H1 (cell line): Measurements from ENCODE around the gene LARP4B. TPM values are rescaled to one million over a fixed set of nuclear protein-coding genes. Genes with fewer than 3 reads are reported as not detected.

Source experiments
- CTCF ChIA-PET: fragments of 300-600 bp; sonication (Branson Sonifier 250); formaldehyde crosslinking; loops from one replicate; lab custom pipeline; 2021; ENCODE audit not compliant: partially characterized antibody; lab: Charles Lee
- POLR2A ChIA-PET: fragments of 300-600 bp; sonication (Branson Sonifier 250); formaldehyde crosslinking; loops from one replicate; lab custom pipeline; 2021; ENCODE audit warnings: inconsistent platforms; ENCODE audit not compliant: partially characterized antibody; lab: Charles Lee
- DNase-seq, 2 experiments: peaks; one replicate each; pipeline versions ENCODE4 v3.0.0 to v3.0.0-alpha.2; 2010 to 2022; ENCODE audit warnings: low spot score in 2 of 2, low read depth in 1 of 2, mixed read lengths in 1 of 2
- FAIRE-seq: peaks from 2 replicates; lab custom pipeline; 2011; peaks lifted over from hg19 to GRCh38; lab: Jason Lieb, UNC
- H2AFZ ChIP-seq: 2 replicates; pipeline ENCODE4 v1.8.1; 2012; ENCODE audit warnings: low read length, inconsistent platforms
- H2AK5ac ChIP-seq: 2 replicates; pipeline ENCODE4 v1.6.1; 2013; ENCODE audit warnings: low read depth, low read length
- H2BK120ac ChIP-seq: replicated peaks from 2 replicates; pipeline ENCODE3; 2013; ENCODE audit warnings: low read depth, low read length, inconsistent platforms
- H2BK12ac ChIP-seq: 2 replicates; pipeline ENCODE4 v1.6.1; 2013; ENCODE audit warnings: low read depth, low read length
- H2BK15ac ChIP-seq: 2 replicates; pipeline ENCODE4 v1.6.1; 2013; ENCODE audit warnings: low read length
- H2BK20ac ChIP-seq: 2 replicates; pipeline ENCODE4 v1.6.1; 2013; ENCODE audit warnings: low read length
- H2BK5ac ChIP-seq: 2 replicates; pipeline ENCODE4 v1.6.1; 2013; ENCODE audit warnings: low read depth, low read length
- H3K14ac ChIP-seq: 2 replicates; pipeline ENCODE4 v1.6.1; 2013; ENCODE audit warnings: inconsistent platforms; ENCODE audit not compliant: insufficient read length
- H3K18ac ChIP-seq: 2 replicates; pipeline ENCODE4 v1.6.1; 2013; ENCODE audit warnings: low read length; ENCODE audit errors: extremely low read depth
- H3K23ac ChIP-seq: 2 replicates; pipeline ENCODE4 v1.6.1; 2013; ENCODE audit warnings: inconsistent platforms; ENCODE audit not compliant: insufficient read length
- H3K23me2 ChIP-seq: 2 replicates; pipeline ENCODE4 v1.6.1; 2013; ENCODE audit warnings: low read depth, low read length
- H3K27ac ChIP-seq: 2 replicates; pipeline ENCODE4 v1.6.1; 2011; ENCODE audit warnings: low read depth, low read length, inconsistent platforms
- H3K27me3 ChIP-seq, 4 experiments: replicated peaks in 1 of 4; 1 replicate in 1 of 4; 2 replicates in 3 of 4; pipeline versions ENCODE4 v1.6.1 to v1.8.1; 2011 to 2013; ENCODE audit warnings: low read length in 3 of 4, mild to moderate bottlenecking in 3 of 4, inconsistent platforms in 2 of 4, mixed read lengths in 2 of 4, moderate library complexity in 1 of 4; ENCODE audit not compliant: control insufficient read depth in 3 of 4, insufficient read depth in 3 of 4; ENCODE audit errors: extremely low read depth in 1 of 4
- H3K36me3 ChIP-seq, 4 experiments: 2 replicates each; pipeline versions ENCODE4 v1.6.1 to v1.8.1; 2011 to 2013; ENCODE audit warnings: mild to moderate bottlenecking in 4 of 4, low read length in 3 of 4, moderate library complexity in 2 of 4, control low read depth in 1 of 4, inconsistent platforms in 1 of 4; ENCODE audit not compliant: insufficient read depth in 4 of 4, control insufficient read depth in 2 of 4
- H3K4ac ChIP-seq: replicated peaks from 2 replicates; pipeline ENCODE3; 2013; ENCODE audit warnings: low read length, low read depth, mixed read lengths, inconsistent platforms; ENCODE audit not compliant: insufficient read length
- H3K4me1 ChIP-seq, 4 experiments: replicated peaks in 1 of 4; 1 replicate in 1 of 4; 2 replicates in 3 of 4; pipeline versions ENCODE4 v1.6.1 to v1.8.1; 2011 to 2013; ENCODE audit warnings: low read length in 3 of 4, inconsistent platforms in 2 of 4, mixed read lengths in 1 of 4; ENCODE audit not compliant: insufficient read depth in 4 of 4, control insufficient read depth in 3 of 4
- H3K4me2 ChIP-seq, 2 experiments: 2 replicates each; pipeline versions ENCODE4 v1.6.1 to v1.8.1; 2011 to 2013; ENCODE audit warnings: low read depth in 2 of 2, low read length in 2 of 2, control low read depth in 1 of 2, inconsistent platforms in 1 of 2, mild to moderate bottlenecking in 1 of 2; ENCODE audit not compliant: insufficient read depth in 1 of 2
- H3K4me3 ChIP-seq, 4 experiments: fragments of 200-600, 300-600 bp in 1 of 4; sonication (generic), shearing (Covaris generic), sonication (Bioruptor Twin) in 1 of 4; 2 replicates each; pipeline versions ENCODE4 v1.5.1 to v1.8.1; 2011 to 2016; ENCODE audit warnings: low read length in 4 of 4, low read depth in 3 of 4, control low read depth in 2 of 4, inconsistent platforms in 2 of 4, mild to moderate bottlenecking in 2 of 4, mixed read lengths in 1 of 4, moderate library complexity in 1 of 4; ENCODE audit not compliant: insufficient read depth in 2 of 4; ENCODE audit errors: extremely low read depth in 1 of 4
- H3K56ac ChIP-seq: replicated peaks from 2 replicates; pipeline ENCODE3; 2013; ENCODE audit warnings: low read depth, mild to moderate bottlenecking, mixed read lengths, low read length, inconsistent platforms; ENCODE audit not compliant: insufficient read length
- H3K79me1 ChIP-seq: 2 replicates; pipeline ENCODE4 v1.6.1; 2013; ENCODE audit warnings: low read depth, low read length, control low read depth
- H3K79me2 ChIP-seq, 2 experiments: 2 replicates each; pipeline versions ENCODE4 v1.6.1 to v1.8.1; 2012 to 2013; ENCODE audit warnings: low read length in 2 of 2, mild to moderate bottlenecking in 2 of 2, inconsistent platforms in 1 of 2; ENCODE audit not compliant: insufficient read depth in 2 of 2, control insufficient read depth in 1 of 2
- H3K9ac ChIP-seq, 4 experiments: replicated peaks in 1 of 4; 1 replicate in 1 of 4; 2 replicates in 3 of 4; pipeline versions ENCODE4 v1.6.1 to v1.8.1; 2011 to 2013; ENCODE audit warnings: low read depth in 3 of 4, low read length in 3 of 4, control low read depth in 2 of 4, mild to moderate bottlenecking in 2 of 4, moderate library complexity in 2 of 4, inconsistent platforms in 1 of 4; ENCODE audit errors: extremely low read depth in 1 of 4
- H3K9me3 ChIP-seq, 2 experiments: 2 replicates each; pipeline versions ENCODE4 v1.6.1 to v1.8.1; 2012 to 2013; ENCODE audit warnings: mild to moderate bottlenecking in 2 of 2, moderate library complexity in 2 of 2, control low read depth in 1 of 2, inconsistent platforms in 1 of 2, low read depth in 1 of 2, low read length in 1 of 2, mixed read lengths in 1 of 2; ENCODE audit not compliant: insufficient read depth in 2 of 2
- H4K20me1 ChIP-seq, 2 experiments: replicated peaks in 1 of 2; 2 replicates each; pipeline versions ENCODE3 to v1.8.1; 2011 to 2013; ENCODE audit warnings: inconsistent platforms in 2 of 2, low read length in 2 of 2, mild to moderate bottlenecking in 1 of 2; ENCODE audit not compliant: insufficient read depth in 2 of 2, control insufficient read depth in 1 of 2
- H4K5ac ChIP-seq: 2 replicates; pipeline ENCODE4 v1.6.1; 2013; ENCODE audit warnings: low read length, low read depth, mixed read lengths, inconsistent platforms; ENCODE audit not compliant: insufficient read length
- H4K8ac ChIP-seq: 2 replicates; pipeline ENCODE4 v1.8.0; 2013; ENCODE audit warnings: mild to moderate bottlenecking, moderate library complexity, low read length, inconsistent platforms; ENCODE audit not compliant: insufficient read depth; ENCODE audit errors: extremely low read depth
- H4K91ac ChIP-seq: replicated peaks from 2 replicates; pipeline ENCODE3; 2013; ENCODE audit warnings: low read length, mixed read lengths, inconsistent platforms; ENCODE audit not compliant: insufficient read length
- ASH2L ChIP-seq: fragments of 200-600, 300-600 bp; sonication (generic); IDR thresholded peaks from one replicate; pipeline ENCODE4 v1.7.1; 2017; ENCODE audit warnings: low read length
- CTBP2 ChIP-seq: IDR thresholded peaks from 2 replicates; pipeline ENCODE4 v1.7.0; 2011; ENCODE audit warnings: borderline replicate concordance, mild to moderate bottlenecking, moderate library complexity, mixed read lengths, low read length; ENCODE audit not compliant: insufficient read depth, insufficient read length
- EP300 ChIP-seq, 2 experiments: IDR thresholded peaks; 1 replicate in 1 of 2; 2 replicates in 1 of 2; pipeline ENCODE4 v1.6.1; 2011 to 2012; ENCODE audit warnings: low read depth in 2 of 2, low read length in 2 of 2, mild to moderate bottlenecking in 2 of 2, borderline replicate concordance in 1 of 2, inconsistent platforms in 1 of 2, moderate library complexity in 1 of 2
- EZH2 ChIP-seq: fragments of 200-600 bp; sonication (generic); IDR thresholded peaks from 2 replicates; pipeline ENCODE4 v1.7.1; 2012; ENCODE audit warnings: low read depth, mild to moderate bottlenecking, moderate library complexity, low read length, inconsistent platforms; ENCODE audit not compliant: severe bottlenecking
- HDAC2 ChIP-seq, 2 experiments: fragments of 300-600 bp in 1 of 2; sonication (generic) in 1 of 2; IDR thresholded peaks; 2 replicates each; pipeline ENCODE4 v1.6.1; 2011 to 2012; ENCODE audit warnings: low read depth in 2 of 2, low read length in 2 of 2, mild to moderate bottlenecking in 2 of 2, moderate library complexity in 2 of 2, borderline replicate concordance in 1 of 2, inconsistent platforms in 1 of 2
- KDM1A ChIP-seq: fragments of 200-600, 300-600 bp; sonication (generic); IDR thresholded peaks from 2 replicates; pipeline ENCODE4 v1.7.1; 2016; ENCODE audit warnings: mild to moderate bottlenecking, low read length, borderline replicate concordance
- KDM5A ChIP-seq: fragments of 200-600 bp; IDR thresholded peaks from 2 replicates; pipeline ENCODE4 v1.7.1; 2012; ENCODE audit warnings: mild to moderate bottlenecking, low read length, inconsistent platforms, mixed read lengths
- MAX ChIP-seq: IDR thresholded peaks from 2 replicates; pipeline ENCODE4 v1.6.1; 2012; ENCODE audit warnings: inconsistent platforms
- RXRA ChIP-seq: IDR thresholded peaks from 2 replicates; pipeline ENCODE4 v1.6.1; 2011; ENCODE audit warnings: low read depth, mild to moderate bottlenecking, low read length, moderate library complexity; ENCODE audit not compliant: insufficient read depth
- SAP30 ChIP-seq: fragments of 300-600 bp; sonication (generic); IDR thresholded peaks from 2 replicates; pipeline ENCODE4 v1.7.1; 2012; ENCODE audit warnings: low read length, moderate library complexity, mild to moderate bottlenecking, inconsistent platforms; ENCODE audit not compliant: insufficient read depth, insufficient replicate concordance
- SUZ12 ChIP-seq: fragments of 200-600 bp; sonication (generic); IDR thresholded peaks from 2 replicates; pipeline ENCODE4 v1.6.1; 2012; ENCODE audit warnings: mild to moderate bottlenecking, inconsistent platforms, low read length, moderate library complexity, mixed read lengths
- TEAD4 ChIP-seq: IDR thresholded peaks from 2 replicates; pipeline ENCODE4 v1.6.1; 2012; ENCODE audit warnings: low read depth, low read length, inconsistent platforms, mixed read lengths
- WGBS, 2 experiments: shearing (Covaris generic) in 1 of 2; methylation state at CpG; one replicate each; pipeline versions ENCODE4 v1.1.6 to v1.1.7; 2013 to 2015; ENCODE audit warnings: low lambda C conversion rate in 2 of 2, mixed read lengths in 2 of 2, inconsistent platforms in 1 of 2, low coverage in 1 of 2, missing lambda C conversion rate in 1 of 2; ENCODE audit not compliant: insufficient replicate concordance in 2 of 2, insufficient coverage in 1 of 2, insufficient read length in 1 of 2; ENCODE audit errors: extremely low coverage in 1 of 2, missing lambda C conversion rate in 1 of 2; 5-methylcytosine and 5-hydroxymethylcytosine counted together
- polyA plus RNA-seq, 7 experiments: library from polyadenylated mRNA; depleted of rRNA in 3 of 7; stranded (reverse) in 5 of 7; unstranded in 2 of 7; fragments of >200 nt in 5 of 7; fragments of 200-250 nt in 2 of 7; gene quantifications; 1 replicate in 5 of 7; 2 replicates in 1 of 7; 4 replicates in 1 of 7; pipeline versions ENCODE4 v1.2.1 to v1.2.3, GENCODE V29; 2011 to 2013; ENCODE audit warnings: missing spikeins in 2 of 7, mixed read lengths in 2 of 7
- total RNA-seq: library from RNA; stranded (reverse); fragmentation: NEBNext Ultra II Directional; extraction: Animal tissue kit (Norgen Biotek cat#: 25700); gene quantifications from 2 replicates; pipeline ENCODE4 v1.2.1, GENCODE V29; 2021

Gene LARP4B
- total and polyA plus RNA-seq, 2 of the 8 experiments (the other 6 are each of a cell fraction or from before 2014, with no cell fraction given): 20.1 to 78.6 TPM

GRCh38 chr10:818010-818409 is 113.5 kb downstream of the LARP4B start:
- H4K8ac ChIP-seq: no peak overlapping the region
- TF ChIP-seq KDM5A (no peak), EZH2 (no peak), MAX (no peak), EP300 (IDR thresholded peaks at IDR 0.05; ENCODE audit: borderline replicate concordance in 1 of 2, low read depth in 2 of 2, low read length in 2 of 2) (no peak), HDAC2 (IDR thresholded peaks at IDR 0.05; ENCODE audit: borderline replicate concordance in 1 of 2, low read depth in 2 of 2, low read length in 2 of 2) (no peak), TEAD4 (no peak), RXRA (no peak), KDM1A (no peak), ASH2L (no peak), SUZ12 (no peak), CTBP2 (no peak), SAP30 (no peak)
- H3K18ac ChIP-seq: no peak overlapping the region
- no peaks in the 10 kb centered on the region for H3K79me2 ChIP-seq
- no peak overlapping the region for H4K5ac ChIP-seq
- no peak overlapping the region for H2AK5ac ChIP-seq
- H2BK12ac ChIP-seq: no peak overlapping the region
- WGBS, 2 experiments: 94% methylated on average over 2 of the region's 2 CpGs; no CpG with 5 or more reads in 1 of the 2 experiments
- H3K27me3 ChIP-seq: no peaks in the 10 kb centered on the region
- no peak overlapping the region for H3K27ac ChIP-seq
- no peaks in the 10 kb centered on the region for H3K9me3 ChIP-seq
- no peak overlapping the region for H3K56ac ChIP-seq
- POLR2A ChIA-PET: interaction anchor here (1.0 kb wide), 1 partner anchor 12 kb away, joined by 3 read pairs; no protein-coding TSS in a partner anchor
- H3K79me1 ChIP-seq: no peaks in the 10 kb centered on the region; the same call in 1 of the 2 replicates
- no peak for FAIRE-seq
- H3K23me2 ChIP-seq: no peaks in the 10 kb centered on the region
- no peak overlapping the region for H2BK20ac ChIP-seq
- CTCF ChIA-PET: interaction anchor here (0.6 to 4.2 kb wide), 3 partner anchors 10 to 168 kb away, joined by 3 to 22 read pairs (median 8); no protein-coding TSS in a partner anchor
- no peak overlapping the region for H3K4ac ChIP-seq
- DNase-seq: no peak
- no peak overlapping the region for H2BK15ac ChIP-seq
- H4K20me1 ChIP-seq: peaks cover 4 to 21% of the 10 kb centered on the region in 2 experiments
- no peak overlapping the region for H2BK5ac ChIP-seq
- no peak overlapping the region for H3K4me3 ChIP-seq
- H3K14ac ChIP-seq: no peak overlapping the region
- no peak overlapping the region for H4K91ac ChIP-seq
- H2BK120ac ChIP-seq: no peak overlapping the region
- no peak overlapping the region for H3K23ac ChIP-seq
- no peak overlapping the region for H3K9ac ChIP-seq
- H3K4me1 ChIP-seq: no peaks in the 10 kb centered on the region
- H3K36me3 ChIP-seq: peaks cover 40 to 82% (median 74%) of the 10 kb centered on the region in 4 experiments
- no peak overlapping the region for H3K4me2 ChIP-seq
- H2AFZ ChIP-seq: no peak overlapping the region
